Right kidney (tissue), 1 donor: ENCODE measurements around the gene PSORS1C2.

Source experiments
- DNase-seq: peaks from one replicate; pipeline ENCODE4 v3.0.0-alpha.2; 2016

PSORS1C2 gene

DNA sequence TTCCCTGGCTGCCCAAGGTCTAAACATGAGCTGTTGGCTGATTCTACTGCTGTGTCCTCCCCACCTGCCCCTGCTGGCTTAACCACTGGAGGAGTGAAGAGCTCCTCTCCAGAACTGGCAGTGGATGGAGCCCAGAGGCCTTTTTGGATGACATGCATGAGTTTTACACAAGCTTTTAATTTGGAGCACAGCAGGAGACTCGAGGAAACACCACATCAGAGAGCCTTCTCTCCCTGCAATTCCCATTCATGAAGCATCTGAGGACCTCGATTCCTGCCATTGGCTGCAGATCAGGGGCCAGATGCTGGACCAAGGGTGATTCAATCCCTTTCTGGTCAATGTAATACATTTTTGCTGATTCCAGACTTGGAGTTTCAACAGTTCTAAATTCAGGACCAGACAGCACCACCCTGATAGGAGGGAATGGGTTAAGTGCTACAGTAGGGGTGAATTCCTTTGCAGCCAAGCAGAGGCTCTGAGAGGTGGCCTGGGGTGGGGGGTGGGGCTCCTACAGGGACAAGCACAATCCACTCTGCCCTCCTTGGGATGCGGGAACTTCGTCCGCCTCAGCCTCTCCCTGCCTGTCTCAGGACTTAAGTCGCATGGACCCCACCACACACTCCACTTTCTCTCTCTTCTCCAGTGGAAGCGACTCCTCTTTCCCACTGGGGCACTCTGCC, 24.9 kb downstream of the PSORS1C2 start:
- DNase-seq = no peak

DNA sequence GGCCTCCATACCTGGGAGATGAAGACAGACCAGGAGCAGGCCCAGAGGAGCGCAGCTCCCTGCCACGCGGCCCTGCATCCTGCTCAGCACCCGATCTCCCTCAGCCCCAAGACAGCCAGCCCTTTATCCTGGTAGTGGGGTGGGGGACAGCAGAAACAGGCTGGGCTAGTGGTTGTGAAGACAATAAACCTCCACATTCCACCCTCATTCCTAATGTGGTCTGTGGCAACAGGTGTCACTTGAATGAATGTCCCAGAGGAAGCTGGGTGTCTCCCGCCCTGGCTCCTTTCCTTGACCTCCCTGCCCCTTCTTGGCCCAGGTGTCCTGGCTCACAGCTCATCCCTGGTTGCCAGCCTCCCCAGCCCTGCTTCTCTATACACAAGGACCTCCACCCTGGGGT, 26.4 kb downstream of the PSORS1C2 start, which contains the start of gene C6orf15:
Gene C6orf15, minus strand, starts transcription at position 98 of the 400 bp plus-strand sequence. Its CDS starts 20 bp downstream, at position 78.
- no peak for DNase-seq

DNA sequence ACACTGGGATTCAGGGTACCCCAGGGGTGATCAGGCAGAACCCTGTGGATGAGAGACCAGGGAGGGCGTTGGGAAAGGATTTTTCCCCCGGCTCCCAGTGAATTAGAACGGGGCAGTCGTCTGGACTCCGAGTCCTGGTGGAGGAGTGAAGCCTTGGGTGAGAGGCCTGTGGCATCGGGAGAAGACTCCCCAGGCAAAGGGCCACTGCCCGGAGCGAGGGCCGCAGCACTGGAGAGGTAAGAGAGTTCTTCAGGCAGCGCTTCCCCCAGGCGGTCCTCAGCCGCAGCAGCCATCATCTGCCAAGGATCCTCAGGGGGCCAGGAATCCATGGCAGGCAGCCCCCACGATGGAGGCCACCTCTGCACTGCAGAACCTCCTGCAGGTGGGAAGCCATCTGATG, 27.2 kb downstream of the PSORS1C2 start:
- no peak for DNase-seq

DNA sequence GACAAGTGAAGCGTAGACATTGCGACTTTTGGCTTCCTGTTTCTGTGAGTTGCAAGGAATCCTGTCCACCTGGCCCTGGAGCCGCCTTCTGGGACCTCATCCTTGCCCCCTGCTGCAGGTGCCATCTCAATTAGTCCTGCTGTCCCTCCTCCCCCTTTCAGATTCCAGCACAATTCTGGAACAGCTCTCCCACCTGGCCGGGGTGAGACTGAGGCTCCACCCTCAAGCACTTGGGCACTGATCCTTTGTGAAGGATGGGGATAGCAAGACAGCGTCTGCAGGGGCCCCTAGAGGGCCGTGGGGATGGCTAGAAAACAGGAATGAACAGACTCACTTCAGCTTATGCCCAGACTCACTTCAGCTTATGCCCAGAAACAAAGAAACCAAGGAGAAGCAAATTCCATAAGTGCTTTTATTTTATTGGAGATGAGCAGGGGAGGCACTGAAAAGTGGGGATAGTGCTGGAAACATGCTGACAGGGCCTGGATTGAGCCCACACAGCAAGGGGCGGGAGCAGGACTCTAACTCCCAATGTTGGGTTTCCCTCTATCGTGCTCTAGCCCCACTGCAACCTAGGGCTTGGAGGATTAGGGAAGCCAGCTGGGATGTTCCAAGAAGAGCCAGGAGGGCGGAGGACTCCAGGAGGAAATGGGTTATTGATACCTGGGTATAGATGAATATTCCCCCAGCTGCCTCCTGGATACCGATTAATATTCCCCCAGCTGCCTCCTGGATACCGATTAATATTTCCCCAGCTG, 27.9 kb downstream of the PSORS1C2 start:
- DNase-seq = no peak

DNA sequence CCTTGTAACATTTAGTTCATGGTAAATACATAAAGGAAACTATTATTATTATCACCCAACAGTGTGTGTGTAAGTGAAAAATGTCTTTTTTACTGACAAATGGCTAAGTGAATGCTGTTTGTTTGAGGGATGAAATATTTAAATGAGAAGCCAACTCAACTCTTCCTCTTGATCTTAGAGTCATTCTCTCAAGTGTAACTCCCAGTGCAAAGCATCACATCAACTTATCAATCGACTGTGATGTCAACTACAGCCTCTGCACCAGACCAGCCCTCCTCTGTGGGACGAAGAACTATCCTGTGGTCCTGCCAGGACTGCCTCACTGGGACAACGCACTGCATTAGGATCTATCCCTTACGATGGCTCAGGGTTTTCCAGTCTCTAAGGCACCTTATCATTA, 31.8 kb downstream of the PSORS1C2 start:
- DNase-seq = no peak

DNA sequence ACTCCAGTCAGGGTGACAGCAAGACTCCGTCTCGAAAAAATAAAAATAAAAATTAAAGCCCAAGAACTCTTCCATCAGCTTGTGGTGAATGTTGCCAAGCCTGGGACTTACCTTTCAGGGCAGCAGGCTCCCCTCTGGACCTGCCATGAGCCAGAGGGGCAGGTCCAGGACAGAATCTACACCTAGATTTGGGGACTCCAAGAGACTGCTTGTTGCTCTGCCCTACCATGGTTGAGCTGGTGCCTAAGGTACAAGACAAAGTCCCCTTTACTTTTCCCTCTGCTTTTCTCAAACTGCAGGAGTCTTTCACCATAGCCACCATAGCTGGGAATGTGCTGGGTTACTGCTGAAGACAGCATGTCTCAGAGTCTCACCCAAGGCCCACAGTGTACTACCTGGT, 35.7 kb downstream of the PSORS1C2 start:
- DNase-seq = no peak

DNA sequence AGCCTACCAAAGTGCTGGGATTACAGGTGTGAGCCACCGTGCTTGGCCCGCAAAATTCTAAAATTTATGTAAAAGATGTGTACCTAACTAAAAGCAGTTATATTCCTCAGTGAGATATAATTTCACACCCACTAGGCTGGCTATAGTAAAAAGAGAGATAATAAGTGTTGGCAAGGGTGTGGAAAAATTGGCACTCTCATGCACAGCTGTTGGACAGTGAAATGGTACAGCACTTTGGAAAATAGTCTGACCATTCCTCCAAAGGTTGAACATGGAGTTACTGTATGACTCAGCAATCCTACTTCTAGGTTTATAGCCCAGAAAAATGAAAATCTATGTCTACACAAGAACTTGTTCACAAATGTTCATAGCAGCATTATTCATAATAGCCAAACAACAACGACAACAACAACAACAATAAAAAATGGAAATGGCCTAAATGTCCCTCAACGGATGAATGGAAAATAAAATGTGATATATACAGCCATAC, 40.4 kb downstream of the PSORS1C2 start:
- no peak for DNase-seq

DNA sequence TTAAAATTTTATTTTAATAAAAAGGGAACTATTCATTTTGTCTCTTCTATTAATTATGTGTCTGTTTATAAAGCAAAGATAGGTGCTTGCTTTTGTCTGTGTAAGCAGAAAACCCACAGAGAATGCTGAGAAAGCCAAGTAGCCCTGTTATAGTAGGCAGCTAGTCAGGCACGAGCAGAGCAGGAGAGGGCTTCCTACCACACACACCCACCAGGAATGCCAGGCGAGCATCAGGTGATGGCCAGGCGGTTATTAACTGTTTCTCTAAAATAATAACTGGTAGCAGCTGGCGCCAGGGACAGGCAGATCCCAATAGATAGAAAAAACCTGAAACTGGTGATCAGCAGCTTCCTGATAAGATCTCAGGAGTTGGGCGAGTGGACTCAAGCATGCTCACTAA, 42.2 kb downstream of the PSORS1C2 start:
- no peak for DNase-seq

DNA sequence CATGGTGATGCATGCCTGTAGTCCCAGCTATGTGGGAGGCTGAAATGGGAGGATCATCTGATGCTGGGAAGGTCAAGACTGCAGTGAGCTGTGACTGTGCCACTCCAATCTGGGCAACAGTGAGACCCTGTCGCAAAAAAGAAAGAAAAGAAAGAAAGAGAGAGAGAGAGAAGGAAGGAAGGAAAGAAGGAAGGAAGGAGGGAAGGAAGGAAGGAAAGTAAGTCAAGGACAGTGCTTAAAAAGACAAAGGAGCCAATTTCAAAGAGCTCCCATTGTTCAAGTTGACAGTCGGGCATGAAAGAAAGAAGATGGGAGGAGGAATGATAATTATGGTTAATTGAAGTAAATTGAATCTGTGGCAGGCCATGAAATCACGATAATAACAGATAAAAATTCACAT, 42.7 kb downstream of the PSORS1C2 start:
- DNase-seq = no peak

DNA sequence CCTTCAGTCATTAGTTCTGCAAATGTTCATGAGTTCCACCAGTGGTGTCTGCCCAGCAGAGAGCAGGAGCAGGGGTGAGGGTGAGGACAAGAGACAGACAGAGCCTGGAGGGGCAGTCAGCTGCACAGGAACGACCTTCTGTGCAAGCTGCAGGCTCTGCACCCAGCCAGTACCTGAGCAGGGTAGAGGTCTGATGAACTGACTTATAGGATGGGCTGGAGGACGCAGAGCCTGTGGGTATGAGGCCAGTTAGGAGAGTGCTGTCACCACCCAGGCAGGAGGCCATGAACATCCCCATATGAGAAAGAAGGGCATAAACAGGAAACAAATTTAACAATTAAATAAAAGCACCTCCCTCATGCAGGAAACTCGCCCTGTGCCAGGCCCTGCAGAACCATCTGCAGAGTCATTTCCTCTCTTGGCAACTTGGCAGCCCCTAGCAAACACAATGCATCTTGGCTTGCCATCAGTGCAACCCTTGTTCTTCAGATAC, 44.4 kb downstream of the PSORS1C2 start:
- DNase-seq = no peak

DNA sequence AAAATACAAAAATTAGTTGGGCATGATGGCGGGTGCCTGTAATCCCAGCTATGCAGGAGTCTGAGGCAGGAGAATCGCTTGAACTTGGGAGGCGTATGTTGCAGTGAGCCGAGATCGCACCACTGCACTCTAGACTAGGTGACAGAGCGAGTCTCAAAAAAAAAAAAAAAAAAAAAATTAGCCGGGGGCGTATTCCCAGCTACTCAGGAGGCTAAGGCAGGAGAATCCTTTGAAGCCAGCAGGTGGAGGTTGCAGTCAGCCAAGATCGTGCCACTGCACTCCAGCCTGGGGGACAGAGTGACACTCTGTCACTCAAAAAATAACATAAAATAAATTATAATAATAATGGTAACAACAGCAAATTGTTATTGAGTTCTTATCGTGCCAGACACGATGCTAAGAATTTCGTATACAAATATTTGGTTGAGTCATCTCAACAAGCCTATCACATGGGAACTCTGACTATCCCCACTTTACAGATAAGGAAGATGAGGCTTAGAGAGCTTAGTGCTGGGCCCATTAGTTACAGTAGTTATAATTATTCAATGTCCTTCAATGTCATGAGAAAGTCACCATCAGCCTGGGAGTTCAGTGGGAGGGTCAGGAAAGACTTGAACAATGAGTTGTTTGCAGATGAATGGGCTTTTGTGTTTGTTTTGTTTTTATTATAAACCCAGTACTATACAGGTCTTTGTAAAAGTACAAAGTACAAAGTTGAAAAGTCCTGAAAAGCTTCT, 45.9 kb downstream of the PSORS1C2 start:
- no peak for DNase-seq

DNA sequence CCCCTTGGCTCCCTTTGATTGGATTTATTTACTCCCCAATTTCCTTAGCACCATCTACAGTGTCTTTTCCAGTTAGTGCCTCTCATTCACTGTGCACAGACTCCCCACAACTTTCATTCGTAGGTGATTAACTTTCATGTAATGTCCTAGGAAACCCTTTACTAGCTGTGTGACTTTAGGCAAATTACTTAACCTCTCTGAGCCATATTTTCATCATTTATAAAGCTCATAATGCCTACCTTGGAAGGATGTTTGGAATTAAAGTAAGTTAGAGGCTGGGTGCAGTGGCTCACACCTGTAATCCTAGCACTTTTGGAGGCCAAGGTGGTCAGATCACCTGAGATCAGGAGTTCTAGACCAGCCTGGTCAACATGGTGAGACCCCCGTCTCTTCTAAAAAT, 46.6 kb downstream of the PSORS1C2 start:
- DNase-seq = no peak

DNA sequence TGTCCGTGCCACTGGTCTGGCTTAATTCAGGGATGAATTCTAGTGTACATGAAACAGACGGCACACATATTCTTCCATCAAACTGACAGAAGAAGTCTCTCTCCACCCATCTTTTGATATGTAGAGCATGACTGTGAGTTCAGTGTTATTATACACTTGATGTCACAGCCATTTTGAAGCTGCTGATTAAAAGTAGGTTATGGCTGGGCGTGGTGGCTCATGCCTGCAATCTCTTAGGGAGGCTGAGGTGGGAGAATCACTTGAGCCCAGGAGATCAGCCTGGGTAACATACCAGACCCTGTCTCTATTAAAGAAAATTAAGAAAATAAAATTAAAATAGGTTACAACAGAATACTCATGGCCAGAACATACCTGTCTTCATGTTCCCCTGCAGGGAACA, 47.2 kb downstream of the PSORS1C2 start:
- DNase-seq = no peak

DNA sequence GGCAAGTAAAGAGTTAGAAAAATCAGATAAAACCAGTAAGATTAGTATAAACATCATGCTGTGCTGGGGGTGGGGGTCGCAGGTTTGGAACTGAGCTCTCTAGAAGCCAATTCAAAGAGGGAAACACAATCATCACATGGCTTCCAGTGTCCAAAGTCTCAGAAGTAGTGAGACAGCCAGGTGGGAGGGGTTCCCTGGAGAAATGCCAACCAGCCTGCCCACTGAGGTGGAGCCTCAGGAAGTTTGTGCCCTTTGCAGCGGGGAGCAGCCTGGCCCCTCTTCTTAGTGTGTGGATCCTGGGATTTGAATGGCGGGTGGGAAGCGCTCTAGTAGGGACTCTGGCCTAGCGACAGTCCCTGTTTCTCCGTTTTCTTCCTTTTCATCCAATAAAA, 47.9 kb downstream of the PSORS1C2 start:
- DNase-seq = no peak

DNA sequence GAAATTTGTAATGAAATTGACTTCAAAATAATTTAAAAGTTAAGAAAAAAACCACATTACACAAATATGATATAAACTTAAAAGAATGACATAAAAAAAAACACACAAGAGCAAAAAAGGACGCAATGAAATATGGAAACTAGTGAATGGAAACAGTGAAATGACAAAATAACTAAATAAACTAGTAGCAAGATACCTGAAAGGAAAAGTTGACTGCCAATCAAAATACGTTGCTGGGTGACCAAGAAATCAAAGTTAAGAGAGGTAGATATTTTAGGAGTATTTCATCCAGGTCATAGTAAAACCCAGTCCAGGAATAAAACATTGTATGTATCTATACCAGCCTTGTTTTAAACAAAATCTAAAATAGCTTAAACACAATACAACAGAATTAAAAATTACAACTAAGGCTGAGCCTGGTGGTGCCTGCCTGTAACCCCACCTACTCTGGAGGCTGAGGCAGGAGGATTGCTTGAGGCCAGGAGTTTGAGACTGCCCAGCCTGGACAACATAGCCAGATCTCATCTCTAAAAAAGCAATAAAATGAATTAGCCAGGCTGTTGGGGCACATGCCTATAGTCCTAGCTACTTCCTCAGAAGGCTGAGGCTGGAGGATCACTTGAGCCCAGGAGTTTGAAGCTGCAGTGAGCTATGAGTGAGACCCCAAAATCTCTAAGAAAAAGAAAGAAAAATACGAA, 48.4 kb downstream of the PSORS1C2 start:
- DNase-seq = no peak
